HG02759 (cell line): ENCODE measurements around the gene CELSR1.

Experiments
- ATAC-seq: cut with Tn5 transposase; IDR thresholded peaks from one replicate; pipeline ENCODE4 v1.9.1; 2021; ENCODE audit warnings: mild to moderate bottlenecking, moderate library complexity; ENCODE audit not compliant: unreplicated experiment

The CELSR1 gene

DNA sequence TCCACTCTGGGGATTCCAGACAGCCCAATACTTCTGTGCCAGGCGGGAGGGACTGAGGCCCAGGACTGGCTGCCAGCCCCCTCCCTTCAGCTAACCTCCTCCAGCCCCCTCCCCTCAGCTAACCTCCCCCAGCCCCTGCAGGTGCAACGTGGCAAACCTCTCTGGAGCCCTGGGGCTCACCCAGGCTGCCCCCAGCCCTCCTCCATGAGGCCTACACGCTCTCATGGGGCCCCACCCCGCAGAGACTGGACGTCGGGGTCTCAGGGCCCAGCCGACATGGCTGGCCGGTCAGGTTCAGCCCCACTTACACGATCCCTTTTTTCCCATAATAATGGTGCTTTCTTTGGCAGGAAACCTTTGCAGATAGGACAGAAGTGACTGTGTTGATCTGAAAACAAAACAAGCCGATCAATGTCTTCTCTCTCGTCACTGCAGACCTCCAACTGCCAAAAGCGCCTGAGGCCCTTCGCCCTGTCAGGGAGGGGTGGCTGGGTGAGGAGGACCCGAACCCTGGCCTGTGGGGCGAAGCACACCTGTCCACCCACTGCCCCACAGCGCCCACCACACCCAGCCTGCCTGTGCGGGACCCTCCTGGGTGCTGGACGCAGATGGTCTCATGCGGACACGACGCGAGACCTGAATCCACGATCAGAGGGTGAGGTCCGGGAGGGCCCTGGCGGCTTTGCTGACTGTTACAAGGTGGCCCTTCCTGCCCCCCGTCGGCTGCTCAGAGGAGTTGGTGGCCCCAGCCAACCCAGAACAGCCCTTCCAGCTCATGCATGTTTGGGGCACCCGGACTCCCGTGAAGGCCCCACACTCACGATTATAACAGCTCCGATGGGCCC lies 168.3 kb downstream of the CELSR1 start:
- ATAC-seq: no peak

DNA sequence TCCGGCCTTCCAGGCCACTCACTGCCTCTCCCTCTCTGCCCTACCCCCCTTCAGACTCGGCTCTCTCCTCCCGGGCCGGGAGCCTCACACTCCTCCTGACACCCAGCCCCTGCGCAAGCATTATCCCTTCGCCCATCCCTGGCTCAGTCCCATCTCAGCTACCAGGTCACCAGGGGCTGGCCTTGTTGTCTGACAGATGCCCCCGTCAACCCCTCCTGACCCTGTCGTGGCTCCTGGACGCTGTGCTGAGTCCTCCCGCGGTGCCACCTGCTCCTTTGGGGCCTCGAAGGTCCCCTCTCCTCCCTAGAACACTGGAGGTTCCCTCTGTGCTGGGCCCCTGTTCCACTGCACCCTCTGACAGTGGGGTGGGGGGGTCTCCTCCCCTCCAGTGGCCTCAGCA lies 169.0 kb downstream of the CELSR1 start:
- no peak for ATAC-seq

DNA sequence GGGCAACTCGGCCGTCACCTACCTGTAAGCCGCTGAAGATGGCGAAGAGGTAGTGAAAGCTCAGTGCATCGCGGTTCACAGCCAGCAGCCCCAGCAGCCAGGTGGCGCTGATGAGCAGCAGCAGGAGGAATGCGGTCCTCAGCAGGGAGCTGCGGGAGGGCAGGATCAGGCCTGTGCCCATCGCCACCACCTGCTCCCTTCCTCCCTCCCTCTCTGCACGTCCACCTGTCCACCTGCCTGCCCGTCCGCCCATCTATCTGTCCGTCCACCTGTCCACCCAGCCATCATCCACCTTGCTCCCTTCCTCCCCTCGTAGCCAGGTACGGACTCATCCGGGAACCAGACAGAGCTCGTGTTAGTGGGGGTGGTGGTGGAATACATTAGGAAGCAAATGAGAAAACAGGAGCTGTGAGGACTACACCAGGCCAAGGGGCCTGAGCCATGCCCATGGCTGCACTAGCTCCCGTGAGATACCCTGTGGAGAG lies 169.7 kb downstream of the CELSR1 start:
- ATAC-seq: no peak

DNA sequence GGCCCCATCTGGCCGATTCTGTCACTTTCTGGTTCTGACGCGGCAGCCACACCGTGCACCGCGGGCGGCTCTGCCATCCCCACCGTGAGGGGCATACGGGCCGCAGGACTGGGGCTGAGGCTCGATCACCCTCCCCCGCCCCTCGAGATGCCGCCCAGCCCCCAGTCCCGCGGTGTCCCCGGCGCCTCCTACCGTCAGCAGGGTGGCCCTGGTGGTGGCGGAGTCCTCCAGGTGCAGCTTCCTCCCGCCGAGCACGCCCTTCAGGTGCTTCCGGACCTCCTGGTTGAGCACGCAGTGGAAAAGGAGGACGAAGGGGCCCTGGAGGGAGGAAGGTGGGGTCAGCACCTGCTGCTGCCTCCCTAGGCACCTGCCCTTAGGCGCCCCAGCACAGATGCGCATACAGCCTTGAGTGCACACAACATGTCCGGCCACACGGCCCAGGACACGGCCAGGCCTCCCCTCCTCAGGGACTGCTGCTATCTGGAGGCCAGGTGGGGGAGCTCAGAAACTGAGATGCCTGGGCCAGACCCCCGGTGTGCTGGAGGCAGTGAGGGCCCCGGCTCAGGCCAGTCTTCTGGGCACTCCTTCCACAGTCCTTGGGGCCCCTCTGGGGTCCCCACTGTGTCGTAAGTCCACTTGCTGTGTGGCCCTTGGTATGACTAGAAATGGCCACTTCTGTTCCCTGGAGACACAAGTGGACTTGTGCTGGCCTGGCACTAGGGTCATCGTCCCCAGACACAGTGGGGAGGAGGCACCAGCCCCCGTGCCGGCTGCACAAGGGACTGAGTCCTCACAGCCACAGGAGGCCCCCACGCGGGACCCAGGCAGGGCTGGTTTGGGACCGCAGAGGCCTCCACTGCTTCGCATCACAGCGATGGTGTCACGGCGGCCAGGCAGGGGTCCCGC lies 170.4 kb downstream of the CELSR1 start:
- no peak for ATAC-seq

DNA sequence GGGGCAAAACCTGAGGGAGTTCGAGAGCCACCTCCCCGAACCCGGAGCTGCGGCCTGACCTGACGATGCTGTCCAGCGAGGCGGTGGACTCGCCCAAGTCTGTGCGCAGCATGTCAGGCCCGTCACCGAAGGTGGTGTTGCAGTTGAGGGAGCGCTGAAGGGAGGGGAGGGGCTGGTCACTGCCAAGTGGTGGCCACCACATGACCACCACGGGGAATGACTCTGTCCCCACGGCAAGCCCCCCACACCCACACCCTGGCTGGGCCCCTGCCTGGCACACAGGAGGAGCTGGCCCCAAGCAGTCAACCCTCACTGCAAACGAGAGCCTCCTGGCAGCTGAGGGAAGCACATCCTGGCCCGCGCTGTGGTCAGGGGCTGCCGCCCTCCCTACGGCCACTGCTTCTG lies 171.1 kb downstream of the CELSR1 start:
- no peak for ATAC-seq

DNA sequence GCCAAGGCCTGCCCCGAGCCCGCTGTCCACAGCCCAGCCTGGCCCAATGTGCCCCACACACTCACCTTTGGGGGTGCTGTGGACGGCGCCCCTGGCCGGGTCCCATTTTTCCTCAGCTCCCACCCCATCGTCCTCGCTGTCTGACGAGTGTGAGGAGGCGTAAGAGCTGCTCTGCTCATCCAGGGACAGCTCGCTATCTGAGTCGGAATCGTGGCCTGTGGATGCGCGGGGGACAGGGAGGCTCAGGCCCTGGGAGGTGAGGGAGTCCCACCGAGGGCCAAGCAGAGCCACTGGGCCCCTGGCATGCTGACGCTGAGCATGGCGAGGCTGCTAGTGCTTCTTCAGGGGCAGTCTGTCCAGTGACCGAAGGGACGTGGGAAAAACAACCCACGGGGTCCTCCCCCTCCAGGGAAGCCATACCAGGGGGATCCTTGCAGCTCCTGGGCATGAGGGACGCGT lies 172.2 kb downstream of the CELSR1 start:
- ATAC-seq: no peak

DNA sequence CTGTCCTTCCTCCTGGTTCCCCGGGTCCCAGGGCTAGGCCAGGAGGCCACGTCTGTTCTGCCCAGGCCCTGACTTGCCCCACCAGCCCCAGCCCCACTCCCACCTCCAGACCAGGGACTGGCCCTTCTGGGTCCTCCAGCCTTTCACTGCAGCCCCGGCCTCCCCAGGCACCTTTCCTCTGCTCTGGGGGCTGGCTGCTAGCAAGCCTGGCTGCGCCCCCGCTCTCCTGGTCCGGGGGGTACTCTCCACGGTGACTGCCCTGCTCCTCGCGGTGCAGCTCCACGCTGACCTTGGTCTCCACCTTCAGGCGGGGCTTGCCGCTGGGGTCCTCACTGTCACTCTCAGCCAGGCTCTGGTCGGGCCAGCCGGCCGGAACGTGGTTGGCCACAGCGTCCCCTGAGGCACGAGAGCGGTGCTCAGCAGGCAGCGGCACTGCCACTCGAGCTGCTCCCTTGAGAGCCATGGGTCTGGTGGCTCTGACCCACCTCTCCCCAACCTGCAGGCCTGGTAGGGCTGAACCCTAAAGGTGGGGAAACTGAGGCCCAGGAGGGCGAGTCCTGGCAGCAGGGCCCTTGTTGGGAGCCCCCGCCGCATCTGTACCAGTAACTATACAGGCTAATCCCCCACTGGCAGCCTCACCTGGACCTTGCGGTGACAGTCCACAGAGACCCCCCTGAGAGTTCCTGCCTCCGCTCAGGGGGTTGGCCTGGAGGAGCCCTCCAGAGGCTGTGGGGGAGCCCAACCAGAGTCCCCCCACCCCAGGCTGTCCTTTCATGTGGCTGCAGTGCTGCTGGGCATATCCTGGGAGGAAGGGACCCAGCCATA lies 172.9 kb downstream of the CELSR1 start:
- ATAC-seq: no peak

DNA sequence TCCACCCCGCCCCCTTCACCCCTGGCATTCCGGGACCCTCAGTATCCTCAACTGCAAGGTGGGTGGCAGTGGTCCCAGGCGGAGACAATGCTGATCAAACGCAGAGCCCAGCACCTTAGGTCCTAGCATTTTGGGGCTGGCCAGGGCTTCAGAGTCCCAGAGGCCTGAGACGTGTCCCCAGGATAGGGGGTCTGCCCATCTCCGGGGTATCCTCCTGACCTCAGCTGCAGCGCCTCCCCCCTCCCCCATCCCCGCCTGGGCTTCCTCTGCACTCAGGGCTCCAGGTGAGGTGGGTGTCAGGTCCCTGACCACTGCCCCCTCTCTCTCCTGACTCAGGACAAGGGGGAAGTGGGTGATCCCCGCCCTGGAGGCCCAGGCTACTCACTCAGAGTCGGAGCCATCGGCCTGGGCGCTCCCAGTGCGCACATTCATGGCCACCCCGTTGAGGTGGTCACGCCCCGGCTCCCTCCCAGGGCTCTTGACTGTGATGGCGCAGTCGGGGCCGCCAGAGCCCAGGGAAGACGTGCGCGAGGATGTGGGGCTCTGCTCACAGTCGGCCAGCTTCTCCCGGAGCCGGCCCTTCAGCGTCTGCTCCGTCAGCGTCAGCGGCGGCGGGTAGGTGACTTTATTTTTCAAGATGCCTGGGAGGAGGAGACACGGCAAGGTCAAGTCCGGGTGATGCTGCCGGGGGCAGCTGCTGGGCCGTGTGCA lies 173.7 kb downstream of the CELSR1 start:
- ATAC-seq: no peak

DNA sequence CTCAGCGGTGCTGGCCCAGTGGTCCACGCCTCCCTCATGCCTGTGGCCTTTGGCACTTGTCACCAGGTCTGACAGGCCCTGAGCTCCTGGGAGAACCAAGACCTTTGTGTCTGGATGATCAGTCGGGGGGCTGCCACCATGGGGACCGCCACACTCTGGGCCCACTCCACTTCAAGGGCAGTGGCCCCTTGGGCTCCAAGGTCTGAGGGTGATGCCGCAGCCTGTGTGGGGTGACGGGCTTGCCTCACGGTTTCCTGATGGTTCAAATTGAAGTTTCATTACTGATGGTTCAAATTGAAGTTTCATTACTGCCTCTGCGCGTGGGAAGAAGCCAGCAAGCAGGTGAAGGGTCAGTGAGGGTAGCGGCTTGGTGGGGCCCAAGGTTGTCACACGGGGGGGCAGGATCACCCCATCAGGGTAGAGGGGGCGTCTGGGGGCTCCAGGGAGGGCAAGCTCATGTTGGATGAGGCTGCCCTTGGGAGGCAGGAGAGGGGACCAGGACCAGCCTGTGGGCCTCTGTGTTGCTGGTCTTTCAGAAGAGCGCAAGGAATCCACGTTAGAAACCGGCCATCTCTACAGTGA lies 174.4 kb downstream of the CELSR1 start:
- no peak for ATAC-seq

DNA sequence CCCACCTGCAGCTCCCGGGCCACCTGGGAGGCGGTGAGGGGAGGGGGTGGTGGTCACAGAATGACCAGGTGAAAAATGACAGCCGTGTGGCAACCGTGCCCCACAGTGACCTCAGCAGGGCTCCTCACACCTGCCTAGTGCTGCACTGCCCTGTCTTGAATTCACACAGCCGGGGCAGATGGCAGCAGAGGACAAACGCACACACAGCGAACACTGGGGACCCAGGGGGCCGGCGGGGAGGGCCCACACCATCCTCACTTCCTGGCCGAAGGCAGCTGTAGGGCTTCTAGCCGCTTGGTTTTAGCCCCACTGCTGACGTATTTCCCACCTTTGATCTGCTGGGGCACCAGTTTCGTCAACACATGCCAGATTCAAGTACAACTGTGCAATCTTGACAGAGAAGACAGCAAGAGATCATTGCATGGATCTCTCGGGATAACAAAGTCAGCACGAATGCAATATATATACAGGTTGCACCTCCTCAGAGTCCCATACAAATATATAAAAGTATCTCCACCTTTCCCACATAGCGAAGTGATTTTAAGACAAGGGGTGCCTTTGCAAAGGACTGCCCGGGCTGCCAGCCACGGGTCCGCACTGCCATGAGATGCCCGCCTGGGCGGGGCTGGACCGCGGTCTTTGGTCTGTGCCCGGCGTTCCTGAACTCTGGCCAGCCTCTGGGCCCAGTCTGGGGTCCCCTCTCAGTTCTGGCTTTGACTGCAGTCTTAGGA lies 175.1 kb downstream of the CELSR1 start:
- no peak for ATAC-seq

DNA sequence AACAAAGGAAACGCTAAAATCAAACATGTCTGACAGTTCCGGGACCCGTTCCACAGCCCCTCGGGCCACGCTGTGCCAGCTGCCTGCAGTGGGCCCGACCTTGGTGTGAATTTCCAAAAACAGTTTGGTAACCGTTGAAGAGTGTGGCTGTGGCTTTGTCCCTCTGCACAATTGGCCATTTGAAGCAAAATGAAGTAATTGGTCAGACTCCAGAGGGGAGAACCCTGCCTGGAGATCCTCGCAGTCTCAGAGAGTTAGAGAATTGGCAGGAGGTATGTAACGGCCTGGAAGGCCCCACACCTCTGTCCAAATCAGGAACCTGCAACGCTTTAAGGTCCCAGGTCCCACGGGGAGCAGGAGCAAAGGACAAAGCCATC lies 175.6 kb downstream of the CELSR1 start:
- no peak for ATAC-seq

DNA sequence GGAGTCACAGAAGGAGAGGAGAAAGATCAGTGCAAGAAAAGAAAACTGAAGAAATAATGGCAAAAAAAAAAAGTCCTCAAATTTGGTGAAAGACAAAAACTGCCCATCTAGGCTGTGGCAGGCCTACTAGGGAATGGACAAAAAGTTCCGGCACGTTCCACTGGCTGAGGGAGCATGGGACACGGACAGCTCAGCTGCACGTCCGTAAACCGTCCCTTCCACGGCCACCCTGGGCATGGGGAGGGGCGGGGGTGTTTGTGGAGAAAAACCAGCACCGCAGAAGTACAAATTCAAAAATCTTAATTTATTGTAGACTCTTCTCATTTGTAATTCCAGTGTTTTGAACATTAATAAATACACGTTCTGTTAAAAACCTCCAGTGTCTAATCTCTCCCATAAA lies 176.5 kb downstream of the CELSR1 start:
- ATAC-seq: no peak

DNA sequence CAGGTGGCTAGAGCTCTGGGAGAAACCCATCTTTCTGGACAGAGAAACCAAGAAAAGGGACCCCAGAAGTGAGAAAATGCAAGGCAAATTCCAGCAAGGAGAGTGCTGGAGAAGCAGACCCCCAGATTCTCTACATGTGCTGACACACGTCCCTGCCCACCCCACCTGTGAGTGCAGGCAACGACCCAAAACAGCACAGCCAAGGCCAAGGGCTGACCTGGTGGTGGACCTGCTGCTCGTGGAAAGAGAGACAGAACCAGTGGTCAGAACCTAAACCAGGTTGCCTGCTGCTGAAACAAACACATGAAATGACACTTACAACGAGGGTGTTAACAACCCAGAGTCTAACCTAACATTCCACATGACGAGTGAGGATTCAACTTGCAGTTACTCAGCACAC lies 177.3 kb downstream of the CELSR1 start:
- no peak for ATAC-seq

DNA sequence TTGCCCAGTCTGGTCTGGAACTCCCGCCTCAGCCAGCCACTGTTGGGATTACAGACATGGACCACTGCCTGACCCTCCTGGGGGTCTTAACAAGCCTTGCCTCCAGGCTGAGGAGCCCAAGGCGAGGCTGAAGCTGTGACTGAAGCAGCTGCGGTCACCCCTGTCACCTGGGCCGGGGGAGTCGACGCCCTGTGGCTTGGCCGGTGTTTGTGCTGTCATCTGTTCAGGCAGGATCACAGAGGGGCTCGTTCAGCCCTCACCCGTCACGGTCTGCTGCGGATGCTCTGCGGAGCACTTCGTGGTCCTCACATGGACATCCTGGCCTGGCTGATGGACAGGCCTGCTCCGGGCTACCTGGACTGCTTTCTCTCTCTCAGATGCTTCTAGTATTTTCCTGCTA lies 178.1 kb downstream of the CELSR1 start:
- no peak for ATAC-seq

DNA sequence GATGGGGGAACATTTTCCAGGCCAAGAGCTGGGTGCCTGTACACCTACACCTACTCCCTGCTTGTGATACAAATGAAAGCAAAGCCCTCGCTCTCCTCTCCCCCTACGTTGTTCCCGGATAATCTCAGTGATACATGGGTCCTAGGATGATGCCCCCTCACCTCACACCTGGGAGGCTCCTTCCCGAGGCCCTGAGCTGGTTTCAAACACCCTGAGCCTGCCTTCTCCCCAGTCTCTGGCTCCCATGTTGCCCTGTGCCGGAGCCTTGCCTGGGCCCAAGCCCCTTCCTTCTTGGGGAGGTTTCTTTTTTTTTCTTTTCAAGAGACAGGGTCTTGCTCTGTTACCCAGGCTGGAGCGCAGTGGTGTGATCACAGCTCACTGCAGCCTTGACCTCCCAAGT lies 178.7 kb downstream of the CELSR1 start:
- no peak for ATAC-seq

DNA sequence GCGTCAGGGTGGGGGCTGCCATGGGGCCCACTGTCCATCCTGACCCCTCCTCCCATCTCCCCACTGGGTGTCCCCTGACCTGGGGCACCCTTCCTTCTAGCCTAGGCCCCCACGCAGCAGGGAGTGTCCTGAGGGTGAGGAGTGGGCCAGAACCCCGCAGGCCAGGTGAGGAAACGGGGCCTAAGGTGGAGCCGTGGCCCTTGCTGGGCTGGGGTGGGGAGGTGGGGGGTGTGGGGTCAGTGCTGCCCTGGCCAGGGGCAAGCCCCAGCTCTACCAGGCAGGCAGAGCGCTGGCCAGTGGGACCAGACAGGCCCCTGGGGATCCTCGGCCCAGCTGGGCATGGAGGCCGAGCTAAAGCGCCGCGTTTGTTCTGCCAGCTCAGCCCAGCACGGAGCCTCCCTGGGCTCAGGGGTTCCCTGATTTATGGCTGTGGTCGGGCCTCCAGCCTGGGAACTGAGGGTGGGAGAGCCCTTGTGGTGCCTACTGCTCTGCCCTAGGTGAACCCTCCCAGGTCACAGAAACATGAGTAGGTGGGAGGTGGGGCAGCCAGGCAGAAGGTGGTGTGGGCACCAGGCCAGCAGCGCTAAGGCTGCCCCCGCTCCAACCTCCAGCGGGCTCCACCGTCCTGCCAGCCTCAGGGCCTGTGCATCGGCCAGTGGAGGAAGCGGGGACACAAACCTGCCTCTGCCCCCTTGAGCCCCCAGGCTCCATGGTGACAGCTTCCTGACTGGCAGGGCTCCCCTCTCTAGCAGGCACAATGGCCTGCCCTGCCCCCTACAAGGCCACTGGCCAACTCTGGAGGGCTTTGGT lies 179.5 kb downstream of the CELSR1 start:
- ATAC-seq: no peak

DNA sequence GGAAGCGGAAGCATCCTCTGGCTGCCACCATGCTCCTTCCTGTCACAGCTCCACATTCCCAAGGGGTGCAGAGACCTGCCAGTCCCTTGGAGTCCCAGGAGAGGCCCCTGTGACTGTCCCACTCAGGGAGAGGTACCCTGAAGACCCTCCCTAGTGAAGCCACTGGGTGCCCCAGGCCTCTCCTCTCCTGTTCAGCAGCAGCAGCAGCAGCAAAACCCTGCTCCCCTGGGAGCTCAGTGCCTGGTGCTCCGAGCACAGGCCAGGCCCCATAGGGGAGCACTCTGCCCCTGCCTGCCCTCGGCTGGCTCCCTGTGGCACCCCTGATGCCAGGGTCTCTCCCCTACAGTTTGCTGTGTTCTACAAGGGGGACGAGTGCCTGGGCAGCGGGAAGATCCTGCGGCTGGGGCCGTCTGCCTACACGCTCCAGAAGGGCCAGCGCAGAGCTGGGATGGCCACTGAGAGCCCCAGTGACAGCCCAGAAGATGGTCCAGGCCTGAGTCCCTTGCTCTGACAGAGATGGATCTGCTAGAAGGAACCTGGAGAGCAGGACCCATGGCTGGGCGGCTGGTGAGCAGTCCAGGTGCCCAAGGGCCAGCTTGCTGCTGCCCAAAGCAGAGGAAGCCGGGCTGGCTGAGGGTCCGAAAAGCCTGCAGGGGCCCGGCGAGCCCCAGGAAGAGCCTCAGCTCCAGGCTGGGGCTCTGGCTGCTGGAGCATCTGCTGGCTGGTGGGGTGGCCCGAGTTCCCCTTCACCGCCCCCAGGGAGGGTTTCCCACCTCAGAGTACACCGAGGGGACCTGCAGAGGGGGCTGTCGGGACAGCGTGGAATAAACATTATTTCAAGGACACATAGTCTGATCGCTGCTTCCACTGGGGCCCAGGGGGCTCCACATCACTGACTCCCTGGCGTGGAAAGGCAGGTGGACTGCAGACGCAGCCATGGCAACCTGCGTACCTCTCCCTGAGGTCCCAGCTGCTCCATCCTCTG lies 180.6 kb downstream of the CELSR1 start:
- no peak for ATAC-seq
